Activated T-cell treated with anti-CD3 and anti-CD28 coated beads for 1 hour (primary cell): Measurements from ENCODE around the gene RNFT1.
"Not testable (repeated sequence)": the region's sequence is repeated elsewhere in the genome, so short reads cannot be mapped to it uniquely, and the experiment has no call there.

Experiments
- DNase-seq: peaks from one replicate; pipeline ENCODE4 v3.0.0-alpha.2; 2020; ENCODE audit warnings: low read depth

RNFT1 gene

GRCh38 chr17:59964482-59965328, at the start of gene RNFT1:
Gene RNFT1 (minus strand): TSS chr17:59964740. CDS start chr17:59964663, 77 bp downstream.
- DNase-seq, result peak; percentile 95

GRCh38 chr17:60009326-60009725, 44.8 kb upstream of the RNFT1 start:
- DNase-seq, result not testable (repeated sequence)

DNA sequence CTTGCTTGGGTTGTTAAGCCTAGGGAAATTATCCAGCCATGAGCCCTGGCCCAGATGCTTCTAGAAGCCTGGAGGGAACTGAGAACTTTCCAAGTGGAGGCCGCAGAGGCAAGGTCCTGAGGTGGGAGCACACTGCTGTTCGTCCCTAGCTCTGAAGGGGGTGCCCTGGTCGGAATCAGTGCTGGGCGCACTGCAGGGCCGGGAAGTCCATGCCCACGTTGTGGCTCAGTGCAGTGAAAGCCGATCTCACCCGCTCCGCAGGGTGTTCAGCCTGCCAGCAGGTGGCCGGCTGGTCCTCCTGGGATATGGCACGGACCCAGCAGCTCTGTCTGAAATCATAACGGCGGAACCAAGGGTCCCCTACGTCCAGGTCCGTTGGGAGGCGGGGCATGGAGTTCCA, 43.8 kb upstream of the RNFT1 start:
- DNase-seq, result not testable (repeated sequence)

DNA sequence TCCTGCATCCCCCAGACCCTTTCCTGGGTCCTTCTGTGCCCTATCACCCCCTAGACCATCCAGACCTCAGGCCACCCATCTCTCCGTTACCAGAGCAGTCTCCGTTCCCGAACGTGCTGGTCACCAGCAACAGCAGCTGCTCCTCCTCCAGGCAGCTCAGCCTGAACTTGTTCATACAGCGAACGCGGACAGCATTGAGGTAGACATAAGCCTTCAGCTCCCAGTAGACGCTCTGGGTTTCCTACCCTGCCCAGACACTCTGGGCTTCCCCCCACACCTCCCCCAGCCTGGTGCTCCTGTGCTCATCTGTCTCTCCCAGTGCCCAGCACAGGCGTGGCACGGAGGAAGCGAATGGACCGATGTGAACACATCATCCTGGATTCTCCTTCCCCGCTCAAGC, 41.6 kb upstream of the RNFT1 start:
- no peak for DNase-seq

- not testable (repeated sequence) for DNase-seq
Measured at GRCh38 chr17:60004561-60004960, 40.0 kb upstream of the RNFT1 start.

DNA sequence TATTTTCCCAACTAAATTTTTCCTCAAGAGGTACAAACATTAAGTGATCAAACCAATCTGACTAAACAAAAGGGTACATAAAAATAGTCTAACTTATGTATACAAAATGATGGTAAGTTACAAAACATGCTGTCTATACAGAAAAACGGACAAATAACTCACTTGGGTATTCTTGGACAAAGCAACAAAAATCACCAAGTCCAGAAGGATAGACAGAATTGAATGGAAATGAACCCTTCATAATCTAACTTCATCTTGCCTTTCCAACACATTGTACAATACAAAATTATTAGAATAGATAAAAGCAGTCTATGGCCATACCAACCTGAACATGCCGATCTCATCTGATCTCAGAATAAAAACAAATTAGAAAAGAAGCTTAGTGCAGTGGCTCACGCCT, 37.9 kb upstream of the RNFT1 start:
- not testable (repeated sequence) for DNase-seq

DNA sequence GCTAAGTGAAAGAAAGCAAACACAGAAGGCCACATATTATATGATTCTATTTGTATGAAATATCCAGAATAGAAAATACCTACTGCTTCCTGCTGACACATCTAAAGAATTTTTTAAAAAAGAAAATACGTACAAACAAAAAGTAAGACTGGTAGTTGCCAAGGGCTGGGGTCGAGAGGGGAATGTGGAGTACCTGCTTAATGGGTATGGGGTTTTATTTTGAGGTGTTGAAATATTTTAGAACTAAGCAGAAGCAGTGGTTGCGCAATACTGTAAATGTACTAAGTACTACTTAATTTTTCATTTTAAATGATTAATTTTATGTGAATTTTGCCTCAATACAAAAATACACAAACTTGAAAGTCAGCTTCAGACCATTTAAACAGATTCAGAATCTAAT, 32.1 kb upstream of the RNFT1 start:
- not testable (repeated sequence) for DNase-seq

GRCh38 chr17:59975166-59975565, 10.6 kb upstream of the RNFT1 start:
- DNase-seq, result not testable (repeated sequence)

GRCh38 chr17:59973483-59973882, 8.9 kb upstream of the RNFT1 start:
- not testable (repeated sequence) for DNase-seq

- DNase-seq, result no peak
Measured at GRCh38 chr17:59972778-59973177, 8.2 kb upstream of the RNFT1 start.

- not testable (repeated sequence) for DNase-seq
Measured at GRCh38 chr17:59971771-59972170, 7.2 kb upstream of the RNFT1 start.

DNA sequence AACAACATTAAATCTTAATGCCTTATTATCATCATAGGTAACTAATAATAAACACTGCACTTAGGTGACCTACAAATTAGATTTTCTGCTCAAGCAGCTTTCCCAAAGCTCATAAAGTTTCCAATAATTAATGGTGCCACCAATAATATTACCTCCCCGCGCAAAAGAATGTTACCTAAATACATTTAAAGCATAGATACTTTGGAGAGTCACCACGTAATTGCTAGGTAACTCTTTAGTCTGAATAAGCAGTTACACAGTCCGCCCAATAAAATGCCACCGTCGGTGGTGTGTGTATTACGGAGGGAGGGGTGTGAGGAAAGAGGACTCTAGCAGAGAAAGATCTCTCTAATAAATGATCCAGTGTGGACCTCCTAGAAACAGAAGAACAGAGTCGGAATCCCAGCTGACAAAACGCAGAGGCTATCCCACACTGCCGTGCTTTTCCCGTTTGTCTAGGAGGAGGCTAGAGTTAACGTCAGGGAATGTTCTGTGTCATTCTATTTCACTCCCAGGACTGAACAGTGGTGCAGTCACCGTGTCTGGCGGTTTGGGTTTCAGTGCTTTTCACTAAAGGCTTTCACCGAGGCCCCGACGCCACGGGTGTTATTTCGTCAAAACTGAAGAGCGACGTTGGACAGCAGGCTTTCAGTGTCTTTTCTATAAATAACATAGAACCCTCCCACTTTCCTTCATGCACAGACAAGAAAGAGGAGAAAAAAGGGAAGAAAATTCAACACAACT, 630 bp downstream of the RNFT1 start:
- DNase-seq, result peak; percentile 42

- no peak for DNase-seq
Measured at GRCh38 chr17:59962739-59963318, 1.7 kb downstream of the RNFT1 start.

- DNase-seq, result not testable (repeated sequence)
Measured at GRCh38 chr17:59959574-59959973, 5.0 kb downstream of the RNFT1 start.

GRCh38 chr17:59954856-59955255, 9.7 kb downstream of the RNFT1 start:
- no peak for DNase-seq

GRCh38 chr17:59950049-59950448, 14.5 kb downstream of the RNFT1 start:
- DNase-seq, result no peak

DNA sequence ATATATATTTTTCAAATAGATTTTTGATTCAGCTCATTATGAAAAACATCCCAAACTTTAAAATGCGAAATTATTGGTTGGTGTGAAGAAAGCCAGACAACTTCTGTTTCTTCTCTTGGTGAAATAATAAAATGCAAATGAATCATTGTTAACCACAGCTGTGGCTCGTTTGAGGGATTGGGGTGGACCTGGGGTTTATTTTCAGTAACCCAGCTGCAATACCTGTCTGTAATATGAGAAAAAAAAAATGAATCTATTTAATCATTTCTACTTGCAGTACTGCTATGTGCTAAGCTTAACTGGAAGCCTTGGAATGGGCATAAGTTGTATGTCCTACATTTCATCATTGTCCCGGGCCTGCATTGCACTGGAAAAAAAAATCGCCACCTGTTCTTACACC, 17.2 kb downstream of the RNFT1 start:
- not testable (repeated sequence) for DNase-seq

DNA sequence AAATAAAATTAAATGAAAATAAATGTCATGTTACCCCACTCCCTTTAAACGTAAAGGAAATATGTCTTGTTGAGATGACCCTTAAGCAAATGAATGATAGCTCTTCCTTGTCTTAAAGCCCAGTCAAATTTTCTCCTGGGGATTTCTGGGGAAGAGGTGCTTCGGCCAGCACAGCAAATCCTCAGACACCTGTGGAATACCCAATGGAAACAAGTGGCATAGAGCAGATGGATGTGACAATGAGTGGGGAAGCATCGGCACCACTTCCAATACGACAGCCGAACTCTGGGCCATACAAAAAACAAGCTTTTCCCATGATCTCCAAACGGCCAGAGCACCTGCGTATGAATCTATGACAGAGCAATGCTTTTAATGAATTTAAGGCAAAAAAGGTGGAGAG, 18.1 kb downstream of the RNFT1 start:
- not testable (repeated sequence) for DNase-seq

DNA sequence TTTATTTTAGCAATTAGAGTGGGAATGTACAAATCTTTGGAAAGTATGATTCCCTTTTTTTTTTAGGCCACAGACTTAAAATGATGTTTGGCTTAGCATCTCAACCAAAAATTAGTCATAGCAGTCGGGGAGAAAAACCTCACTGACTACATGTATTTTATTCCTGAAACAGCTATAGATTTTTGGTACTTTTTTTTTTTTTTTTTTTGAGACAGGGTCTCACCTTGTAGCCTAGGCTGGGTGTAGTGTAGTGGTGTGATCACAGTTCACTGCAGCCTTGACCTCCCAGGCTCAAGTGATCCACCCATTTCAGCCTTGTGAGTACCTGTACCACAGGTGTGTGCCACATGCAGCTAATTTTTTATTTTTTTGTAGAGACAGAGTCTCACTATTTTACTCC, 23.4 kb downstream of the RNFT1 start:
- DNase-seq, result no peak

GRCh38 chr17:59940697-59941096, 23.8 kb downstream of the RNFT1 start:
- DNase-seq, result not testable (repeated sequence)

GRCh38 chr17:59933317-59933716, 31.2 kb downstream of the RNFT1 start:
- not testable (repeated sequence) for DNase-seq

DNA sequence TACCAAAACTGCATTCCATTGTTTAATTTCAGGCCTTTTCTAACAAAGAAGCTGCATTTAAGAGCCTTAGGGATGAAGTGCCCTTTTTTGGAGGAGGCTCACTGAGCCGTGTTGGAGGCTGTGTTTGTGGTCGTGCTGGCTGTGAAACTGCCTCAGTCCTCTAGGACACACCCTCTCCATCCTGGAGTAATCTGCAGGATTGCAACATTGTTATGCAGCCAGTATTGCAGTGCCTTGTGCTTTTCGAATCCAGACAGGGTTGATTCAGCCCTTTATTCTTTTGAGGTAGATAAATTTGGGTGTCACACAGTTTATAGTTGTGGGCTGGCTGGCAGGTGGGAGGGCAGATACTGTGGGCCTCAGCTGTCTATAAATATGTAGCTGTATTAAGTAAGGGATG, 33.8 kb downstream of the RNFT1 start:
- not testable (repeated sequence) for DNase-seq

DNA sequence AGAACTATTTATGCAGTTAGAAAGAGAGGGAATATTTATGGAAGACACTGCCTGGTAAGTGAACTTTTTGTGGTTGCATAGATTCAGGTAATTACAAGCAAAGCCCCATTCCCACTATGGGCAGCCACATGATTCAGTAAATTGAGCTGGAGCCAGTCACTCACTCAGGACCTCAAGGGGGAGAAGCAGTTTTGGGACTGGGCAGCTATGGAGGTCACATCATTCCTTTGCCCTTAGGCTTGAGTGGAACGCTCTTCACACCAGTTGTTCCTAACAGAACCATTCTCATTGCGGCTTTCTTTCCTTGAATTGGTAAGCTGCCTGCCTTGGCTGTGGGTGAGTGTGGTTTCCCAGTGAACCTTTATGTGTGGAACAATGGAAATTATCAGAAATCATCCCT, 34.4 kb downstream of the RNFT1 start:
- DNase-seq, result not testable (repeated sequence)
